ENCODE results near the gene GKN2.
"Not testable (repeated sequence)": the region's sequence is repeated elsewhere in the genome, so short reads cannot be mapped to it uniquely, and the experiment has no call there.

The GKN2 gene

GRCh38 chr2:68918497-68918896 is 34.2 kb downstream of the GKN2 start:
- DNase-seq (ENCODE audit: low spot score): no peak

- DNase-seq (ENCODE audit: low spot score): no peak
Observed at GRCh38 chr2:68917034-68917718, 35.5 kb downstream of the GKN2 start.

- no peak for DNase-seq (ENCODE audit: low spot score)
Observed at GRCh38 chr2:68916226-68916625, 36.5 kb downstream of the GKN2 start.

- no peak for DNase-seq (ENCODE audit: low spot score)
Observed at GRCh38 chr2:68915393-68915792, 37.3 kb downstream of the GKN2 start.

GRCh38 chr2:68913359-68913758 is 39.3 kb downstream of the GKN2 start:
- no peak for DNase-seq (ENCODE audit: low spot score)

GRCh38 chr2:68912732-68913131 is 40.0 kb downstream of the GKN2 start:
- DNase-seq (ENCODE audit: low spot score): no peak

- no peak for DNase-seq (ENCODE audit: low spot score)
Observed at GRCh38 chr2:68912111-68912510, 40.6 kb downstream of the GKN2 start.

- DNase-seq (ENCODE audit: low spot score): no peak
Observed at GRCh38 chr2:68911709-68912108, 41.0 kb downstream of the GKN2 start.

GRCh38 chr2:68911246-68911645 is 41.4 kb downstream of the GKN2 start:
- no peak for DNase-seq (ENCODE audit: low spot score)

GRCh38 chr2:68909793-68910674 is 42.7 kb downstream of the GKN2 start:
- peak; percentile 81 for DNase-seq (ENCODE audit: low spot score)

- peak; percentile 90 for DNase-seq (ENCODE audit: low spot score)
Observed at GRCh38 chr2:68908392-68908970, 44.2 kb downstream of the GKN2 start.

GRCh38 chr2:68907920-68908253 is 44.8 kb downstream of the GKN2 start:
- DNase-seq (ENCODE audit: low spot score): no peak

GRCh38 chr2:68907232-68907919 is 45.3 kb downstream of the GKN2 start:
- no peak for DNase-seq (ENCODE audit: low spot score)

- no peak for DNase-seq (ENCODE audit: low spot score)
Observed at GRCh38 chr2:68906716-68907115, 46.0 kb downstream of the GKN2 start.

- no peak for DNase-seq (ENCODE audit: low spot score)
Observed at GRCh38 chr2:68905116-68905515, 47.6 kb downstream of the GKN2 start.

GRCh38 chr2:68901561-68901960 is 51.1 kb downstream of the GKN2 start:
- DNase-seq (ENCODE audit: low spot score): no peak

GRCh38 chr2:68901199-68901514 is 51.5 kb downstream of the GKN2 start:
- peak; percentile 18 for DNase-seq (ENCODE audit: low spot score)

- no peak for DNase-seq (ENCODE audit: low spot score)
Observed at GRCh38 chr2:68900496-68901198, 52.0 kb downstream of the GKN2 start.

- not testable (repeated sequence) for DNase-seq (ENCODE audit: low spot score)
Observed at GRCh38 chr2:68895981-68896380, 56.7 kb downstream of the GKN2 start.
